C4-2B (cell line): Measurements from ENCODE around the gene STK38.

ENCODE experiments used
- H3K27ac ChIP-seq: fragments of 450-650 bp; 2 replicates; pipeline ENCODE4 v1.5.1; 2017
- ZFX ChIP-seq: fragments of 450-650 bp; IDR thresholded peaks from 2 replicates; pipeline ENCODE4 v1.6.1; 2017
- TF ChIP-seq, protein P1 (sequence below): fragments of 450-650 bp; conservative IDR thresholded peaks from 2 replicates; pipeline ENCODE4 v1.5.1; 2017; ENCODE audit warnings: mild to moderate bottlenecking

Gene STK38

DNA sequence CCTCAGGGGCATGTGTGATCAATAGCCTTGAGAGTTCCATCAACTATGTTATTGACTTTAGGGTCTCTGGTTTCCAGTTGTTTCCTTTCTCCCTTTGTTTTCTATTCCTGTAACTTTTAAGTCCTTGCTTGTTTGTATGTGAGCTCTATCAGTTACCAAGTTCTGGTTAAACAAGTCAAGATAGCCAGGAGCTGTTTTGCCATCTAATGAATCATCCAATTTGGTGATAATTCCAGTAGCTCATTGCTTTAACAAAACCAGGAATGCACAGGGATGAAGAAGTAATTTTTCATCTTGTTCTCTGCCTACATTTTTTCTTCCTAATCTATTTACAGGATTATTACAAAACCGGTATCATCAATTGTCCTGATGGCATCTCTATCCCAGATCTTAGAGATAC lies 68.0 kb downstream of the STK38 start:
- no peak overlapping the region for H3K27ac ChIP-seq
- TF ChIP-seq, protein P1, sequence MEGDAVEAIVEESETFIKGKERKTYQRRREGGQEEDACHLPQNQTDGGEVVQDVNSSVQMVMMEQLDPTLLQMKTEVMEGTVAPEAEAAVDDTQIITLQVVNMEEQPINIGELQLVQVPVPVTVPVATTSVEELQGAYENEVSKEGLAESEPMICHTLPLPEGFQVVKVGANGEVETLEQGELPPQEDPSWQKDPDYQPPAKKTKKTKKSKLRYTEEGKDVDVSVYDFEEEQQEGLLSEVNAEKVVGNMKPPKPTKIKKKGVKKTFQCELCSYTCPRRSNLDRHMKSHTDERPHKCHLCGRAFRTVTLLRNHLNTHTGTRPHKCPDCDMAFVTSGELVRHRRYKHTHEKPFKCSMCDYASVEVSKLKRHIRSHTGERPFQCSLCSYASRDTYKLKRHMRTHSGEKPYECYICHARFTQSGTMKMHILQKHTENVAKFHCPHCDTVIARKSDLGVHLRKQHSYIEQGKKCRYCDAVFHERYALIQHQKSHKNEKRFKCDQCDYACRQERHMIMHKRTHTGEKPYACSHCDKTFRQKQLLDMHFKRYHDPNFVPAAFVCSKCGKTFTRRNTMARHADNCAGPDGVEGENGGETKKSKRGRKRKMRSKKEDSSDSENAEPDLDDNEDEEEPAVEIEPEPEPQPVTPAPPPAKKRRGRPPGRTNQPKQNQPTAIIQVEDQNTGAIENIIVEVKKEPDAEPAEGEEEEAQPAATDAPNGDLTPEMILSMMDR = no peak
- TF ChIP-seq ZFX = no peak

DNA sequence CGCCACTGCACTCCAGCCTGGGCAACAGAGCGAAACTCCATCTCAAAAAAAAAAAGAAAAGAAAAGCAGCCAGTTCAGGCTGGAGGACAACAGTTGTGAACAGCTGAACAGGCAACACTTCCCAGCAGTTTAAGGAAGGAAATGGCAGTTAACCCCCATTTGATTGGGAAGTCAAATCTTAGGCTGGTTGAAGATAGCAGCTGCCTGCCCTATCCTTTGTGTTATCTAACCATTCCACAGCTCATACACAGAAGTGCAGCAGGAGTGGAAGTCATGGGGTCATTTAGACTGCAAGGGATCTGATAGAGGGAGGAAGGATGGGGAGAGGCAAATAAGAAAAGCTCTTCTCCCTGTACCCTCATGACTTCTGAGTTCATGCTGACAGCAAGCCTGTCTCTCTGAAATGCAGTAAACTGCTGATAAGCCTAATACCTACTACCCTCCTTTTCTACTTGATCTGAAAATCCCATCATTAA lies 69.2 kb downstream of the STK38 start:
- TF ChIP-seq, protein P1 = no peak
- no peak for TF ChIP-seq ZFX
- H3K27ac ChIP-seq = no peak overlapping the region

DNA sequence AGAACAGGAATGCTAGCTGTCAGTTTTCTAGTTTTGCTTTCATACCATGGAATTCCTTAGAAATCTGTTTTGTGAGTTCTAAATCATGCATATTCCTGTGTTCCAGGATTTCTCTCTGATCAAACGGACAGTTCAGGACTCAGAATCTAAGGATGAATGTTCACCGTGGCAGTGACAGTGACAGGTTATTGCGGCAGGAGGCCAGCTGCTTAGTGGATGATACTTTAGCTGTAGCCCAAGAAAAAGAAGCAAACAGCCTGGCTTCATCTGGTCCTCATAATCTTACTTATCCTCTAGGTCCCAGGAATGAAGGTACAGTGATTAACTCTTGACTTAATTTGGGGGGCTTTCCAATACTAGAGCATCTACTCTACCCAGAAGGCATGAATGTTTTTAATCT lies 77.3 kb downstream of the STK38 start:
- TF ChIP-seq, protein P1 = no peak
- TF ChIP-seq ZFX = no peak
- H3K27ac ChIP-seq = no peak overlapping the region

DNA sequence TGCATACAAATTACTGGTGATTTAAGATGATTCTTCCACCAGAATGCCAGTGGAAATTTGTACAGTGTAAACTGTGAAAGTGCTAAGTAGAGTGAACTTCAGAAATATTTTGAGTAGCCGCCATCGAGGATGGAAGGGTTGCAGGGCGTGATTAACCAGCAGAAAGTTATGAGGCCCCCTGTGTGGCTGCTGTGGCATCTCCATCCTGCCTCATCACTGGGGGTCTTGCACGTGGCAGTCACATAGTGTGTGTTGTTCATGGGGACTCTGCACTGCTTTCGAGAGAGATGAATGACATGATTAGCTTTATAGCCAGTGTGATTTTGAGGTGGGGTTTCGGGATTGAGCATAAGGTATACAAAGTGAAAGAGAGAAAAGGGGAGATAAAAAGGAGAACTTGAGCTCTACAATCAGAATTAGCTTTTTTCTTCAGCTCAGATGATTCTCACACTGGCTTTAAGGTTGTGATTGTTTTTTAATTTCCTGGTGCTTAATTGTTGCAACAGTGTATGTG lies 78.1 kb downstream of the STK38 start:
- H3K27ac ChIP-seq = no peak overlapping the region
- TF ChIP-seq ZFX = no peak
- TF ChIP-seq, protein P1 = no peak

DNA sequence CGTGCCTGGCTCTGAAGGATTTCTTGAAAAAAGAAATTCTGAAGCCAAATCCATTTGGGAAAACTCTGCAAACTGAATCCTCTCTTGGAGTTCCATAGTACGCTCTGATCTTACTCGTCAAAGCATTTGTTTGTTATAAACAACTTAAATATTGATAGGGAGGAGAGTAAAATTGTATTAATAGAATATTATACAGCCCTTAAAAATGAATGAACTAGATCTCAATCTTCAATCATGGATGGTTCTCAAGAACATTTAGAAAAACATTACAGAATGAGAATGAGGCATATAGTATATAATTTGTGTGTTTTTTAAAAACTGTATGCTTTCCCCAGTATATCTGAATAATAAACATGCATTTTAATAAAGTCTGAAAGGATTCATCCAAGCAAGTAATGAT lies 79.7 kb downstream of the STK38 start:
- TF ChIP-seq, protein P1 = no peak
- no peak for TF ChIP-seq ZFX
- no peak overlapping the region for H3K27ac ChIP-seq

DNA sequence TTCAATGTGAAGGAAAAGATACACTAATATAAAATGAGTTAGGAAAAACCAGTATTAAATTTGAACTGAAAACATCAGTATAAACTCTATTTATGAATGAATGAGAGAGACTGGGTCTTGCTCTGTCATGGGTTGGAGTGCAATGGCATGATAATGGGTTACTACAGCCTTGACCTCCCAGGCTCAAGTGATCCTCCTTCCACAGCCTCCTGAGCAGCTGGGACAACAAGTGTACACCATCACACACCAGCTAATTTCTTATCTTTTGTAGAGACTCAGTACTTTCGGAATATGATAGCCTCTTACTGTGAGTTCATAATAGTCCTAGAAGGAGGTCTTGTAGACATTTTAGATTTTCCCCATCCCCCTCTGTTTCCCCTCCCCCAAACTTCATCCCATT lies 83.0 kb downstream of the STK38 start:
- TF ChIP-seq ZFX = no peak
- TF ChIP-seq, protein P1 = no peak
- no peak overlapping the region for H3K27ac ChIP-seq

DNA sequence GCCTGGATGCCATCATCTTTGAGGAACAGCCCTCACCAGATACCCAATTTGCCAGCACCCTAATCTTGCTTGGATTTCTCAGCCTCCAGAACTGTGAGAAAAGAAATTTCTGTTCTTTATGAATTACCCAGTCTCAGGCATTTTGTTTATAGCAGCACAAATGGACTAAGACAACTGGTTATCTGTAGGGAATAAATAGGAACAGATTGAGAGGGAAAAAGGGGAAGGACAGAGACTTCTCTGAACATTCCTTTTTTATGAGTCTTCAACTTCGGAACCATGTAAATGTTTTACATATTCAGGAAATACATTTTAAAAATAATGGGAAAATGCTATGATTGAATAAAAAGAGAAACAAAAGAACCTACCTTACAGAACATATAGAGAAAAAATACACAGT lies 83.6 kb downstream of the STK38 start:
- H3K27ac ChIP-seq = no peak overlapping the region
- no peak for TF ChIP-seq ZFX
- TF ChIP-seq, protein P1 = no peak
